ENCODE data around the gene TACSTD2. TPM values are rescaled to one million over a fixed set of nuclear protein-coding genes. Genes with fewer than 3 reads are reported as not detected.

Gene TACSTD2
- total and polyA plus RNA-seq, 4 experiments from 2014 or later = not detected

DNA sequence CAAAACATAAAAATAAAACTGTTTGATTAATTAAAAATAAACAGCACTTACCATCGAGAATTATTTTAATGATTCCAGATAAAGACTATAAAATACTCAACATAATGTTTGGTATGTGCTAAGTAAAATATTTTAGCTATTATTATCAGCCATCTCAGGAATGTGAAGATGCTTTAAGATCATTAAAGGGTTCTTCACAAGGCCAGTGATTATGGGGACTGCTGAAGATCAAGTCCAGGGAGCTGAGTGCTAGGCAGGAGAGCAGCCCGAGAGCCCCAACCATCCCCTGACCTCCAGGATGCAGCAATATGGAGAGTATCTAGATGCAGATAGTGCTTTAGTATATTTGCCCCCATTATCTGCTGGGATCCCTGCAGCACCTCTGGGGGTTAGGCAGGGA, 4.6 kb upstream of the TACSTD2 start:
- no peak overlapping the region for H3K27ac Mint-ChIP-seq
- Histone ChIP-seq H3K4me1 (ENCODE audit: insufficient read depth, low read length) (peaks cover 7% of the 10 kb centered on the region), H3K4me3 (ENCODE audit: low read length in 2 of 2) (no peak overlapping the region), H3K27me3 (ENCODE audit: insufficient read depth, low read length) (no peaks in the 10 kb centered on the region), H3K36me3 (ENCODE audit: insufficient read depth, low read length) (no peaks in the 10 kb centered on the region), H3K9me3 (ENCODE audit: control insufficient read depth in 1 of 2, low read length in 2 of 2) (no peaks in the 10 kb centered on the region), H3K27ac (ENCODE audit: low read depth, low read length) (no peak overlapping the region)
- no peak for DNase-seq
- peaks cover 2 to 12% (median 8%) of the 10 kb centered on the region in 4 donors for H3K4me1 Mint-ChIP-seq
- intact Hi-C loops (cut with micrococcal nuclease) = no loop called here
- no peak overlapping the region for H3K4me3 Mint-ChIP-seq
- ChIA-PET POLR2A (ENCODE audit: partially characterized antibody) (no interaction called here), CTCF (ENCODE audit: partially characterized antibody) (no interaction called here)
- peaks cover 29 to 43% of the 10 kb centered on the region in 2 donors for H3K27me3 Mint-ChIP-seq
- H3K9me3 Mint-ChIP-seq = peaks cover 0 to 3% (median 0%) of the 10 kb centered on the region in 8 donors
- no peaks in the 10 kb centered on the region for H3K36me3 Mint-ChIP-seq

GRCh38 chr1:58580186-58580585, 3.1 kb upstream of the TACSTD2 start:
- intact Hi-C loops (cut with micrococcal nuclease) = no loop called here
- H3K27me3 ChIP-seq (ENCODE audit: insufficient read depth, low read length) = peaks cover 7% of the 10 kb centered on the region
- no peak for DNase-seq
- peaks cover 6 to 24% (median 17%) of the 10 kb centered on the region in 4 donors for H3K4me1 Mint-ChIP-seq
- no peak overlapping the region for H3K27ac ChIP-seq (ENCODE audit: low read depth, low read length)
- POLR2A ChIA-PET (ENCODE audit: partially characterized antibody) = no interaction called here
- H3K36me3 ChIP-seq (ENCODE audit: insufficient read depth, low read length) = no peaks in the 10 kb centered on the region
- H3K27me3 Mint-ChIP-seq = peaks cover 41 to 50% of the 10 kb centered on the region in 2 donors
- peaks cover 0 to 3% (median 0%) of the 10 kb centered on the region in 8 donors for H3K9me3 Mint-ChIP-seq
- CTCF ChIA-PET (ENCODE audit: partially characterized antibody) = no interaction called here
- no peak overlapping the region for H3K27ac Mint-ChIP-seq
- H3K4me3 ChIP-seq (ENCODE audit: low read length in 2 of 2) = no peak overlapping the region
- no peak overlapping the region for H3K4me3 Mint-ChIP-seq
- H3K4me1 ChIP-seq (ENCODE audit: insufficient read depth, low read length) = peaks cover 13% of the 10 kb centered on the region
- no peaks in the 10 kb centered on the region for H3K9me3 ChIP-seq (ENCODE audit: control insufficient read depth in 1 of 2, low read length in 2 of 2)
- H3K36me3 Mint-ChIP-seq = no peaks in the 10 kb centered on the region

- H3K27me3 Mint-ChIP-seq = peaks cover 43 to 48% of the 10 kb centered on the region in 2 donors
- H3K4me3 Mint-ChIP-seq = peak overlapping the region in 7 of 8 donors; percentile 26 to 66 (median 55)
- CTCF ChIA-PET (ENCODE audit: partially characterized antibody) = no interaction called here
- Histone ChIP-seq H3K36me3 (ENCODE audit: insufficient read depth, low read length) (no peaks in the 10 kb centered on the region), H3K4me3 (ENCODE audit: low read length in 2 of 2) (no peak overlapping the region), H3K9me3 (ENCODE audit: control insufficient read depth in 1 of 2, low read length in 2 of 2) (no peaks in the 10 kb centered on the region), H3K27me3 (ENCODE audit: insufficient read depth, low read length) (peaks cover 7% of the 10 kb centered on the region), H3K27ac (ENCODE audit: low read depth, low read length) (no peak overlapping the region), H3K4me1 (ENCODE audit: insufficient read depth, low read length) (peaks cover 26% of the 10 kb centered on the region)
- no peaks in the 10 kb centered on the region for H3K36me3 Mint-ChIP-seq
- peak overlapping the region in 1 of 7 donors; percentile 69 for H3K27ac Mint-ChIP-seq
- POLR2A ChIA-PET (ENCODE audit: partially characterized antibody) = no interaction called here
- peaks cover 14 to 41% (median 29%) of the 10 kb centered on the region in 4 donors for H3K4me1 Mint-ChIP-seq
- H3K9me3 Mint-ChIP-seq = peaks cover 0 to 3% (median 0%) of the 10 kb centered on the region in 8 donors
- intact Hi-C loops (cut with micrococcal nuclease) = no loop called here
- DNase-seq = no peak
These were observed 590 bp upstream of the TACSTD2 start for GRCh38 chr1:58577654-58578030.

DNA sequence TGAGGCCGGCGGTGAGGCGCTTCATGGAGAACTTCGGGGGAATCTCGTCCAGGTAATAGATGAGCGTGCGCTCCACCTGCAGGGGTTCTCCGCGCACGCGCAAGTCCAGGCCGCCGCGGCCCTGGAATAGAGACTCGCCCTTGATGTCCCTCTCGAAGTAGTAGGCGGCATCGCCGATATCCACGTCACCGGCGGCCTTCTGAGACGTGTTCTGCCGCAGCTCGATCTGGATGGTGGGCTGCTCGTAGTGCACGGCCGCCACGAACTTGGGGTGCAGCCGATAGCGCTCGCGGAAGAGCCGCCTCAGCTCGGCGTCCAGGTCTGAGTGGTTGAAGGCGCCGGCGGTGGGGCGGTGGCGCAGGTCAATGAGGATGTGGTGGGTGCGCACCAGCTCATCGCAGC, 726 bp downstream of the TACSTD2 start:
- H3K4me3 ChIP-seq (ENCODE audit: low read length in 2 of 2) = peak overlapping the region in 1 of 2 donors; percentile 38
- ChIA-PET POLR2A (ENCODE audit: partially characterized antibody) (no interaction called here), CTCF (ENCODE audit: partially characterized antibody) (no interaction called here)
- Mint-ChIP-seq H3K4me3 (peak overlapping the region; percentile 62 to 85 (median 74)), H3K27me3 (peaks cover 43 to 52% of the 10 kb centered on the region in 2 donors), H3K36me3 (no peaks in the 10 kb centered on the region), H3K4me1 (peaks cover 14 to 41% (median 29%) of the 10 kb centered on the region in 4 donors), H3K27ac (no peak overlapping the region), H3K9me3 (peaks cover 0 to 3% (median 0%) of the 10 kb centered on the region in 8 donors)
- no peak overlapping the region for H3K27ac ChIP-seq (ENCODE audit: low read depth, low read length)
- no peak for DNase-seq
- intact Hi-C loops (cut with micrococcal nuclease) = no loop called here
- H3K27me3 ChIP-seq (ENCODE audit: insufficient read depth, low read length) = peaks cover 7% of the 10 kb centered on the region
- peaks cover 26% of the 10 kb centered on the region for H3K4me1 ChIP-seq (ENCODE audit: insufficient read depth, low read length)
- no peaks in the 10 kb centered on the region for H3K36me3 ChIP-seq (ENCODE audit: insufficient read depth, low read length)
- no peaks in the 10 kb centered on the region for H3K9me3 ChIP-seq (ENCODE audit: control insufficient read depth in 1 of 2, low read length in 2 of 2)

- Mint-ChIP-seq H3K27me3 (peaks cover 43 to 48% of the 10 kb centered on the region in 2 donors), H3K27ac (no peak overlapping the region), H3K9me3 (peaks cover 0 to 3% (median 0%) of the 10 kb centered on the region in 8 donors), H3K4me3 (peak overlapping the region; percentile 57 to 85 (median 72)), H3K4me1 (peaks cover 14 to 41% (median 29%) of the 10 kb centered on the region in 4 donors), H3K36me3 (no peaks in the 10 kb centered on the region)
- H3K27me3 ChIP-seq (ENCODE audit: insufficient read depth, low read length) = peaks cover 7% of the 10 kb centered on the region
- no peaks in the 10 kb centered on the region for H3K9me3 ChIP-seq (ENCODE audit: control insufficient read depth in 1 of 2, low read length in 2 of 2)
- peak overlapping the region in 1 of 2 donors; percentile 38 for H3K4me3 ChIP-seq (ENCODE audit: low read length in 2 of 2)
- intact Hi-C loops (cut with micrococcal nuclease) = no loop called here
- ChIA-PET POLR2A (ENCODE audit: partially characterized antibody) (no interaction called here), CTCF (ENCODE audit: partially characterized antibody) (no interaction called here)
- H3K36me3 ChIP-seq (ENCODE audit: insufficient read depth, low read length) = no peaks in the 10 kb centered on the region
- H3K4me1 ChIP-seq (ENCODE audit: insufficient read depth, low read length) = peaks cover 26% of the 10 kb centered on the region
- H3K27ac ChIP-seq (ENCODE audit: low read depth, low read length) = no peak overlapping the region
- DNase-seq = no peak
These were observed 1.3 kb downstream of the TACSTD2 start for GRCh38 chr1:58575551-58576324.

DNA sequence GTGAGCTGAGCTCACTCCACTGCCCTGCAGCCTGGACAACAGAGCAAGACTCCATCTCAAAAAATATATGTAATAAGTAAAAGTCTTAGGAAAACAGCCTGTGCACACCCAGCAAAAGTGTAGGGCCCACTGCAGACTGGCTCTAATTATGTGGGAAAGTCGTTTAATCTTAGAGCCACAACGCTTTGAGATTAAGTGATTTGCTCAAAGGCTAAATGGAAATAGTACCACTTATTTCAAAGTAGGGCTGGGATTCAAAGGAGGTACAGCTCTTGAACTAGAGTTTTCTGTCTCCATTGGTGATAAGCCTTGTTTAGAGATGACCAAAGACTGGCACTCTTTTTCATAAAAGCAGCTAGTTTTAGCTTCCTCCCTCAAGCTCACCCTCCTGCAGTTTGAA, 2.2 kb downstream of the TACSTD2 start:
- peaks cover 0 to 3% (median 0%) of the 10 kb centered on the region in 8 donors for H3K9me3 Mint-ChIP-seq
- ChIA-PET CTCF (ENCODE audit: partially characterized antibody) (no interaction called here), POLR2A (ENCODE audit: partially characterized antibody) (no interaction called here)
- Histone ChIP-seq H3K36me3 (ENCODE audit: insufficient read depth, low read length) (no peaks in the 10 kb centered on the region), H3K27me3 (ENCODE audit: insufficient read depth, low read length) (peaks cover 7% of the 10 kb centered on the region), H3K27ac (ENCODE audit: low read depth, low read length) (no peak overlapping the region), H3K9me3 (ENCODE audit: control insufficient read depth in 1 of 2, low read length in 2 of 2) (no peaks in the 10 kb centered on the region), H3K4me1 (ENCODE audit: insufficient read depth, low read length) (peaks cover 26% of the 10 kb centered on the region), H3K4me3 (ENCODE audit: low read length in 2 of 2) (no peak overlapping the region)
- peaks cover 14 to 41% (median 29%) of the 10 kb centered on the region in 4 donors for H3K4me1 Mint-ChIP-seq
- H3K27me3 Mint-ChIP-seq = peaks cover 47 to 50% of the 10 kb centered on the region in 2 donors
- intact Hi-C loops (cut with micrococcal nuclease) = no loop called here
- peak overlapping the region in 1 of 8 donors; percentile 30 for H3K4me3 Mint-ChIP-seq
- no peaks in the 10 kb centered on the region for H3K36me3 Mint-ChIP-seq
- H3K27ac Mint-ChIP-seq = no peak overlapping the region
- no peak for DNase-seq

DNA sequence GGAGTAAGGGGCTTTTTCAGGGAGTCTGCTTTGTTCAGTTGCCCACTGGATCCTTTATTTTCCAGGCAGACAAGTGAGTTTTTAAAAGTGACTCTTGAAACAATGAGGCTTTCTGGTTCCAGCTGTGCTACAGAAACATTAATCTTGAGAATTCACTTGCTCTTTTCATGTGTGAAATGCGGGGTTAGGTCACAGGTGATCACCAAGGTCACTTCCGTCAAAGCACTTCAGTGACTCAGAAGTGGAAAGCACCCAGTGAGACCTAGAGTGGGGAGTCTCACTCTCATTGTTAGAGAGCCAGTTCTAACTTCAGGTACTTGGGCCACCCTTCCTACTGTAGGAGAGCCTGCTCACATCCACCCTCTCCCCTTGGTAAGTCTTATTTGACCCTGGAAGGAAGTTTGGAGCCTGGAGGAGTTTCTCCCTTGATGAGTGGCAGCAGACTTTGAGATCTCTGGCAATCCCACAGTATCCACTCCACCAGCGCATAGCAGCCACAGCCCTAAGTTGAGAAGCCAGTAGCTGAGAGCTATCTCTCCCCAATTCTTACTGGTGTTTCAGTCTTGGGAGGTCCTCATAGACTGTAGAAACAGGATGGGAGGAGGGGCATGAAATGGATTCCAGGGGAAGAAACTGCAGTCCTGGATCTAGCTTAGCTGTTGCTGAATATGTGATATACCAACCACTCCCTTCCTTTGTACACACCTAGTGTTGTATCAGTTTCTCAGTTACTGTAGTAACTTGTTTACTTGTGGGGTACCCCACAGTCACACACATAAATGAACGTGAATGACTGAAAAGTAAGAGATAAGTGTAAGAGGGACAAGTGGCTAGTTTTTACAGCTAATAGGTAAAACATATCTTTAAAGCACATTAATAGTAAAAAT, 3.1 kb downstream of the TACSTD2 start:
- peak overlapping the region in 2 of 7 donors; percentile 39 to 52 for H3K27ac Mint-ChIP-seq
- intact Hi-C loops (cut with micrococcal nuclease) = no loop called here

More for the DNA sequence above, 3.1 kb downstream of the TACSTD2 start:
- H3K9me3 Mint-ChIP-seq = no peaks in the 10 kb centered on the region
- peaks cover 14 to 41% (median 29%) of the 10 kb centered on the region in 4 donors for H3K4me1 Mint-ChIP-seq
- H3K9me3 ChIP-seq (ENCODE audit: control insufficient read depth in 1 of 2, low read length in 2 of 2) = no peaks in the 10 kb centered on the region
- H3K36me3 ChIP-seq (ENCODE audit: insufficient read depth, low read length) = no peaks in the 10 kb centered on the region
- no peak overlapping the region for H3K27ac ChIP-seq (ENCODE audit: low read depth, low read length)
- POLR2A ChIA-PET (ENCODE audit: partially characterized antibody) = no interaction called here
- H3K4me3 ChIP-seq (ENCODE audit: low read length in 2 of 2) = no peak overlapping the region
- CTCF ChIA-PET (ENCODE audit: partially characterized antibody) = no interaction called here
- peaks cover 42 to 47% of the 10 kb centered on the region in 2 donors for H3K27me3 Mint-ChIP-seq
- H3K27me3 ChIP-seq (ENCODE audit: insufficient read depth, low read length) = peaks cover 7% of the 10 kb centered on the region
- peak overlapping the region in 1 of 8 donors; percentile 21 for H3K4me3 Mint-ChIP-seq
- peaks cover 26% of the 10 kb centered on the region for H3K4me1 ChIP-seq (ENCODE audit: insufficient read depth, low read length)
- DNase-seq = peak; percentile 22 to 75 (median 27)
- H3K36me3 Mint-ChIP-seq = no peaks in the 10 kb centered on the region

All from CD4-positive, alpha-beta memory T cell (primary cell).